Colonic mucosa (tissue), 4 donors: ENCODE data around the gene CDO1. TPM values are rescaled to one million over a fixed set of nuclear protein-coding genes. Genes with fewer than 3 reads are reported as not detected.

Source experiments
- DNase-seq: peaks from one replicate; pipeline ENCODE4 v3.0.0-alpha.2; 2020
- H3K27ac ChIP-seq: fragments of 200-600 bp; one replicate; pipeline ENCODE4 v1.8.0; 2021
- H3K27me3 ChIP-seq: fragments of 200-600 bp; one replicate; pipeline ENCODE4 v1.8.0; 2021
- H3K36me3 ChIP-seq: fragments of 200-600 bp; one replicate; pipeline ENCODE4 v1.8.0; 2021
- H3K4me1 ChIP-seq: fragments of 200-600 bp; one replicate; pipeline ENCODE4 v1.8.0; 2021; ENCODE audit warnings: mild to moderate bottlenecking
- H3K4me3 ChIP-seq: fragments of 200-600 bp; one replicate; pipeline ENCODE4 v1.8.0; 2021
- H3K9ac ChIP-seq, 2 donors: one replicate each; pipeline ENCODE4 v1.7.0; 2013; ENCODE audit warnings: control low read depth in 2 of 2, low read depth in 2 of 2, low read length in 2 of 2
- H3K9me3 ChIP-seq: fragments of 200-600 bp; one replicate; pipeline ENCODE4 v1.8.0; 2021
- intact Hi-C: fragments of 100-400 bp; cut with DNase I; formaldehyde crosslinking; loops from one replicate; pipeline ENCODE4 v1.14.1; 2022
- total RNA-seq, 2 donors: library from RNA; stranded (reverse); fragmentation: NEBNext Ultra II Directional in 1 of 2; extraction: Animal tissue kit (Norgen Biotek cat#: 25700) in 1 of 2; gene quantifications; one replicate each; pipeline ENCODE4 v1.2.1, GENCODE V29; 2021
- TF ChIP-seq, protein P1 (sequence below): fragments of 200-600 bp; IDR thresholded peaks from one replicate; pipeline ENCODE4 v1.8.0; 2022; ENCODE audit warnings: antibody characterized with exemption, mild to moderate bottlenecking
- donor health status: healthy.
- donor health status: DM: no; HTN: no; CAD: no.
- donor health status: DM: no; HTN: no; CAD: no.

CDO1 gene
- total RNA-seq, 2 donors from 2014 or later = 0.27 to 0.58 TPM

DNA sequence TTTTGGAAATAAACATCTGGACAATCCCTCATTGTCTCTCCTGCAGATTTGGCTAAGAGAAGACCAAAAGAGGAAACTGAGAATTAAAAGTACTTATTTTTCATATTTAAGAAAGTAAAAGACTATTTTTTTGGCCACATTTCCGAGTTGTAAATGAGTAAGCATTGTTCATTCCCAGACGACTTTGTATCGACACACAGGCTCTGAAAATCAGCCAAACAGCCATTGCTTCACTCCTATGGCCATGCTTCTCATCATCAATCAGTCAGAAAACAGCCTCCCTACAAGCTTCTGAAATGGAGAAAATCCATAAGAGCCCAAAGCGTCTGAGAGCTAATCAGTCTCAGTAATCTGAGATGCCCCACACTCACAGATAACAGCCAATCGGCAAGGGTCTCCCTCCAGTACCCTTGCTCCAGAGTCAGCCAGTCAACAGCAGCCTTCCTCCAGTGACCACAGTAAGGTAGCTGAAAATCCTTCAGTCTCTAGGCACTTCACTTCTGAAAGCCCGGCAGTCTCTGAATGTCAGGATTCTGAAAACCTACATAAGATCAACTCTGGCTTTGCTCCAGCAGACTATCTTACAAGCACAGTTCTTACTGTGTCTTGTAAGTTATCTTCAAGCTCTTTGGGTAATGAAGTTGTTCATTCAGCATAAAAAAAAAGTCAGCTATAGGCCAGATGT, 30.9 kb downstream of the CDO1 start:
- no peak overlapping the region for H3K9ac ChIP-seq
- TF ChIP-seq, protein P1, sequence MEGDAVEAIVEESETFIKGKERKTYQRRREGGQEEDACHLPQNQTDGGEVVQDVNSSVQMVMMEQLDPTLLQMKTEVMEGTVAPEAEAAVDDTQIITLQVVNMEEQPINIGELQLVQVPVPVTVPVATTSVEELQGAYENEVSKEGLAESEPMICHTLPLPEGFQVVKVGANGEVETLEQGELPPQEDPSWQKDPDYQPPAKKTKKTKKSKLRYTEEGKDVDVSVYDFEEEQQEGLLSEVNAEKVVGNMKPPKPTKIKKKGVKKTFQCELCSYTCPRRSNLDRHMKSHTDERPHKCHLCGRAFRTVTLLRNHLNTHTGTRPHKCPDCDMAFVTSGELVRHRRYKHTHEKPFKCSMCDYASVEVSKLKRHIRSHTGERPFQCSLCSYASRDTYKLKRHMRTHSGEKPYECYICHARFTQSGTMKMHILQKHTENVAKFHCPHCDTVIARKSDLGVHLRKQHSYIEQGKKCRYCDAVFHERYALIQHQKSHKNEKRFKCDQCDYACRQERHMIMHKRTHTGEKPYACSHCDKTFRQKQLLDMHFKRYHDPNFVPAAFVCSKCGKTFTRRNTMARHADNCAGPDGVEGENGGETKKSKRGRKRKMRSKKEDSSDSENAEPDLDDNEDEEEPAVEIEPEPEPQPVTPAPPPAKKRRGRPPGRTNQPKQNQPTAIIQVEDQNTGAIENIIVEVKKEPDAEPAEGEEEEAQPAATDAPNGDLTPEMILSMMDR = no peak
- H3K27me3 ChIP-seq = no peaks in the 10 kb centered on the region
- H3K9me3 ChIP-seq = no peaks in the 10 kb centered on the region
- H3K36me3 ChIP-seq = no peaks in the 10 kb centered on the region
- DNase-seq = no peak
- H3K4me1 ChIP-seq = no peaks in the 10 kb centered on the region
- no peak overlapping the region for H3K27ac ChIP-seq
- intact Hi-C loops = no loop called here
- no peak overlapping the region for H3K4me3 ChIP-seq

DNA sequence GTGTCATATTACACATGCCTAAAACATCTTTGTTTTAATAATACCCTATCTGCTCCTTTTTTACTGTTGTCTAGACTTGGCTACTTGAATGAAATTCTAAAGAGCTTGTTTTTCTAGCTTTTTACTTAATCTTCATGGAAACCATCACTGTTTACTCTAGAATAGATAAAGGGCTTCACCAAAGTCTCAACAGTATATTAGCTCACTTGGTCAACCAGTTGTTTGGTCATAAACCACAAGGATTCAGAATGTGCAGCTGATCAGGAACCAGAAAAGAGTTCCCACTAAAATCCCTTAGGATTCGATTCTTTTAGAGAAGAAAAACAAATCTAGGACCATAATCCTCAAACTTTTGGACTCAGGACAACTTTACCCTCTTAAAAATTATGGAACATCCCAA, 38.0 kb downstream of the CDO1 start:
- Histone ChIP-seq H3K4me1 (no peaks in the 10 kb centered on the region), H3K36me3 (no peaks in the 10 kb centered on the region)
- TF ChIP-seq, protein P1 = no peak

DNA sequence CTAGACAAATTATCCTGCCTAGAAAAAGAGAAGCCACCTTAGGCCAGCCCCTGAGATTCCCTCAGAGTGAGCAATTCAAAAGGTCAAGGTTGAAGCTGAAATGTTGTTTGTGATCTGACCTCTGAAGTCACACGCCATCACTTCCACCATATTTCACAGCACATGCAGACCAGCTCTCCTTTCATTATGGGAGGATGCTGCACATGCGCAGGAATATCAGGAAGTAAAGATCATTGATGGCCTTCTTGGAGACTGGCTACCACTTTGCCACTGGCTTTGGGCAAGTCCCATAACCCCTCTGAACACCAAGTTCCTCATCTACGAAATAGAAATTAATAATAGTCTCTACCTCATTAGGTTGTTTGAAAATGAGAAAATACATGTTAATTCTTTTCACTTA, 39.5 kb downstream of the CDO1 start:
- Histone ChIP-seq H3K4me3 (no peak overlapping the region), H3K27me3 (no peaks in the 10 kb centered on the region), H3K9me3 (no peaks in the 10 kb centered on the region), H3K36me3 (no peaks in the 10 kb centered on the region), H3K27ac (no peak overlapping the region), H3K4me1 (no peaks in the 10 kb centered on the region), H3K9ac (no peak overlapping the region)
- TF ChIP-seq, protein P1 = no peak
- DNase-seq = no peak
- intact Hi-C loops = no loop called here

More for the DNA sequence above, 38.0 kb downstream of the CDO1 start:
- Histone ChIP-seq H3K27ac (no peak overlapping the region), H3K27me3 (no peaks in the 10 kb centered on the region), H3K4me3 (no peak overlapping the region), H3K9ac (no peak overlapping the region), H3K9me3 (no peaks in the 10 kb centered on the region)
- intact Hi-C loops = no loop called here
- DNase-seq = no peak

DNA sequence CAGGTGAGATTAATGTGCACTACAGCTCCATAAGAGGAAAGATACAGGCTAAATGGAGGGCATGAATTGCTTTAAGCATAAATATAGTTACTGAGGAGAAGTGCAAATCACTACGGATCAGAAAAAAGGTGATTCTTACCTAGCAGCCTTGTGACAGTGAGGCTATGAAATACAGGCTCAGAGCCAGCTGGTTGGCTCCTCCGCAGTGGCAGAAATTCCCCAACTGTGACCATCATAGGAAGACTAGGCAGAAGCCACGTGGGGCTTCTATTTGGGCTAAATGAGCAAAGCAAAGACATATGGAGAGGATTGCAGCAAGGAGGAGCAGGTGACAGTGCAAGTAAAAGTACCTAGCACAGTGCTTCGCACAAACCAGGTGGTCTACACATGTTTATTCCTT, 40.5 kb downstream of the CDO1 start:
- Histone ChIP-seq H3K4me1 (no peaks in the 10 kb centered on the region), H3K36me3 (no peaks in the 10 kb centered on the region), H3K9ac (no peak overlapping the region), H3K4me3 (no peak overlapping the region), H3K9me3 (no peaks in the 10 kb centered on the region), H3K27ac (no peak overlapping the region), H3K27me3 (no peaks in the 10 kb centered on the region)
- DNase-seq = no peak
- intact Hi-C loops = no loop called here
- TF ChIP-seq, protein P1 = no peak

DNA sequence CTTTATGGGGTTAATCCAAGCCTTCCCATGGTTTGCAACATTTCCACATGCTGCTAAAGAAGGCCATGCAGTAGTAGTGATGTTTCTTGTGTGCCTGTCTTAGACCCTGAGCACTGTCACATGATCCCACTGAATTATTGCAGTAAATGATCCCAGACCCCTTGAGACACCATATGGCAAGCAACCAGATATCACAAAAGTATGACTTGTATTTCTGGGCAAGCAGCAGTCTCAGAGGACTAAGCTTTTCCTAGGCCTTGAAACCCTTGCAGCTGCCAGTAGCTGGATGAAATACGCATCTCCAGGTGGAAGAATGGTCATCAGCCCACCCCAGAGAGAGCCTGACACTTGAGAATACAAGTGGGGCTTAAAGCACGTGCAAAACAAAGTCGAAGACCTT, 41.8 kb downstream of the CDO1 start:
- H3K9ac ChIP-seq = no peak overlapping the region
- H3K27me3 ChIP-seq = no peaks in the 10 kb centered on the region
- H3K4me3 ChIP-seq = no peak overlapping the region
- H3K4me1 ChIP-seq = no peaks in the 10 kb centered on the region
- no peaks in the 10 kb centered on the region for H3K36me3 ChIP-seq
- intact Hi-C loops = no loop called here
- no peak overlapping the region for H3K27ac ChIP-seq
- TF ChIP-seq, protein P1 = no peak
- no peak for DNase-seq
- H3K9me3 ChIP-seq = no peaks in the 10 kb centered on the region
